NCI-H1105 (cell line): ENCODE data around the gene BOD1L1.

Experiments used
- DNase-seq: peaks from one replicate; lab custom pipeline; 2025; lab: John Stamatoyannopoulos, UW

BOD1L1 gene

GRCh38 chr4:13558881-13559280 lies 68.6 kb downstream of the BOD1L1 start:
- DNase-seq, result no peak

GRCh38 chr4:13555325-13555724 lies 72.2 kb downstream of the BOD1L1 start:
- DNase-seq, result no peak

GRCh38 chr4:13553081-13553480 lies 74.4 kb downstream of the BOD1L1 start:
- DNase-seq, result no peak

GRCh38 chr4:13548984-13549546 lies 78.5 kb downstream of the BOD1L1 start:
- DNase-seq, result peak; percentile 41

GRCh38 chr4:13548059-13548983 lies 79.2 kb downstream of the BOD1L1 start:
- no peak for DNase-seq

- no peak for DNase-seq
Measured at GRCh38 chr4:13547485-13548041, 80.0 kb downstream of the BOD1L1 start.

- DNase-seq, result no peak
Measured at GRCh38 chr4:13546941-13547484, 80.5 kb downstream of the BOD1L1 start.

- no peak for DNase-seq
Measured at GRCh38 chr4:13546142-13546940, 81.2 kb downstream of the BOD1L1 start.

GRCh38 chr4:13545394-13545808 lies 82.1 kb downstream of the BOD1L1 start:
- DNase-seq, result no peak

- peak; percentile 27 for DNase-seq
Measured at GRCh38 chr4:13544606-13545393, 82.7 kb downstream of the BOD1L1 start.

- no peak for DNase-seq
Measured at GRCh38 chr4:13543839-13544605, 83.5 kb downstream of the BOD1L1 start, which contains the start of gene NKX3-2. TSS of gene NKX3-2 (minus strand) at chr4:13544508. CDS start at chr4:13544414, 94 bp downstream.

GRCh38 chr4:13543032-13543838 lies 84.3 kb downstream of the BOD1L1 start:
- no peak for DNase-seq

GRCh38 chr4:13542577-13543031 lies 84.9 kb downstream of the BOD1L1 start:
- DNase-seq, result no peak

- no peak for DNase-seq
Measured at GRCh38 chr4:13541720-13542576, 85.6 kb downstream of the BOD1L1 start.

- no peak for DNase-seq
Measured at GRCh38 chr4:13541176-13541604, 86.3 kb downstream of the BOD1L1 start.

GRCh38 chr4:13540446-13541175 lies 86.9 kb downstream of the BOD1L1 start:
- no peak for DNase-seq

GRCh38 chr4:13539619-13540445 lies 87.7 kb downstream of the BOD1L1 start:
- no peak for DNase-seq
